Measurements from ENCODE around the gene ABHD5. TPM values are rescaled to one million over a fixed set of nuclear protein-coding genes. Genes with fewer than 3 reads are reported as not detected.

Gene ABHD5
- total RNA-seq (10 to 100 TPM in 6 of 7 donors, 1 to 10 TPM in 1; 8.9 to 14.1 (median 11.3) TPM), polyA plus RNA-seq (10 to 100 TPM in 1 of 2 donors, 1 to 10 TPM in 1; 4.4 to 36.2 TPM)
- long read RNA-seq, donor 1, full-length matches to known transcripts, result 24 of 31 reads
- long read RNA-seq, donor 1, partial matches to known transcripts, result 5 of 31 reads
- long read RNA-seq, donor 1, other reads (novel, unspliced or antisense), result 2 of 31 reads
- long read RNA-seq, donor 2, full-length matches to known transcripts, result 17 of 28 reads
- long read RNA-seq, donor 2, partial matches to known transcripts, result 11 of 28 reads
- long read RNA-seq, donor 2, other reads (novel, unspliced or antisense), result 0 of 28 reads
- long read RNA-seq, donor 3, full-length matches to known transcripts, result 17 of 20 reads
- long read RNA-seq, donor 3, partial matches to known transcripts, result 0 of 20 reads
- long read RNA-seq, donor 3, other reads (novel, unspliced or antisense), result 3 of 20 reads

- intact Hi-C loops (cut with DNase I), result loop anchor here in 1 of 4 donors (10.0 kb wide), 1 partner anchor 66 kb away; the partner anchor contains the start of gene ANO10
- Histone ChIP-seq H3K4me1 (ENCODE audit: insufficient read depth) (peaks cover 6% of the 10 kb centered on the region), H3K9me3 (no peaks in the 10 kb centered on the region), H3K36me3 (no peaks in the 10 kb centered on the region), H3K27ac (peak within 1 kb of the TSS; percentile 65 to 80), H3K4me3 (peak within 1 kb of the TSS; percentile 79), H3K27me3 (no peaks in the 10 kb centered on the region)
- WGBS, 3 donors, result 0 to 1% (median 0%) methylated on average over 14 to 71 of the region's 71 CpGs
- DNase-seq, result peak; percentile 86 to 95 (median 91)
- TF ChIP-seq POLR2A (IDR thresholded peaks at IDR 0.05) (peak; percentile 97), CTCF (IDR thresholded peaks at IDR 0.05) (peak in 1 of 3 donors; percentile 31), EP300 (IDR thresholded peaks at IDR 0.05) (no peak)
Measured at GRCh38 chr3:43690400-43691119, at the start of gene ABHD5. Gene ABHD5 (plus strand): TSS chr3:43690938. CDS start chr3:43690993, 55 bp downstream.

- no peaks in the 10 kb centered on the region for H3K9me3 ChIP-seq
- no peak for DNase-seq
- H3K4me3 ChIP-seq, result no peak overlapping the region
- H3K27ac ChIP-seq, result no peak overlapping the region
- no peak for TF ChIP-seq EP300 (IDR thresholded peaks at IDR 0.05)
- no peak for TF ChIP-seq CTCF (IDR thresholded peaks at IDR 0.05)
- no peak for TF ChIP-seq POLR2A (IDR thresholded peaks at IDR 0.05)
- WGBS, 3 donors, result 75 to 84% (median 79%) methylated on average over 4 of the region's 4 CpGs
- no peaks in the 10 kb centered on the region for H3K27me3 ChIP-seq
- no peaks in the 10 kb centered on the region for H3K4me1 ChIP-seq (ENCODE audit: insufficient read depth)
- H3K36me3 ChIP-seq, result no peaks in the 10 kb centered on the region
- intact Hi-C loops (cut with DNase I), result no loop called here
Measured at GRCh38 chr3:43641306-43642114, 49.2 kb upstream of the ABHD5 start.

DNA sequence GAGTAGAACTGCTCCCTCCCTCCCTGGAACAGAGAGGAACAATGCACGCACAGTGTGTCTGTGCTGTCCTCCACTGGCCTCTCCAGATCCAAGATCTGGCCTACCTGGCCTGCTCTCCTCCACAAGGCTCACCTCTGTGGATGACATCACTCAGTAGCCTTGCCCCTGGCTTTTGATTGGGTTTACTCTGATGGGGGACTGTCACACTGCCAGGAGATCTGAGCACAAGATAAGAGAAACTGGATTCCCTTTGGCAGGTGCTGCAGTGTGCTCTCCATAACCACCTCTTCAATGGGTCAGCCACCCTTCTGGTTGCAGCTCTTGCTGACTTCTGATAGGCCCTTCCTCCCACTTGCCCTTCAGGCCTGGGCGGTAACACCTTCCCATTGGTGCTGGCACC is 46.3 kb upstream of the ABHD5 start:
- no peak for DNase-seq
- Histone ChIP-seq H3K9me3 (no peaks in the 10 kb centered on the region), H3K27ac (no peak overlapping the region), H3K27me3 (no peaks in the 10 kb centered on the region), H3K36me3 (no peaks in the 10 kb centered on the region), H3K4me3 (no peak overlapping the region), H3K4me1 (ENCODE audit: insufficient read depth) (no peaks in the 10 kb centered on the region)
- 77 to 96% (median 94%) methylated on average over 2 of the region's 2 CpGs for WGBS, 3 donors
- TF ChIP-seq EP300 (IDR thresholded peaks at IDR 0.05) (no peak), CTCF (IDR thresholded peaks at IDR 0.05) (no peak), POLR2A (IDR thresholded peaks at IDR 0.05) (no peak)
- intact Hi-C loops (cut with DNase I), result no loop called here
